ENCODE results near the gene RASL11A.
"Not testable (repeated sequence)": the region's sequence is repeated elsewhere in the genome, so short reads cannot be mapped to it uniquely, and the experiment has no call there.

The RASL11A gene

GRCh38 chr13:27269114-27269665 is 1.4 kb upstream of the RASL11A start:
- DNase-seq = no peak

- DNase-seq = no peak
Measured at GRCh38 chr13:27271570-27272096, 1.0 kb downstream of the RASL11A start.

GRCh38 chr13:27273658-27274425 is 3.2 kb downstream of the RASL11A start:
- DNase-seq = no peak

- DNase-seq = no peak
Measured at GRCh38 chr13:27274631-27275030, 4.0 kb downstream of the RASL11A start.

- DNase-seq = no peak
Measured at GRCh38 chr13:27276188-27276587, 5.6 kb downstream of the RASL11A start.

- DNase-seq = no peak
Measured at GRCh38 chr13:27279506-27279905, 8.9 kb downstream of the RASL11A start.

- no peak for DNase-seq
Measured at GRCh38 chr13:27280009-27280656, 9.5 kb downstream of the RASL11A start.

- no peak for DNase-seq
Measured at GRCh38 chr13:27280841-27281240, 10.2 kb downstream of the RASL11A start.

- DNase-seq = no peak
Measured at GRCh38 chr13:27281420-27281819, 10.8 kb downstream of the RASL11A start.

GRCh38 chr13:27283906-27284493 is 13.4 kb downstream of the RASL11A start:
- no peak for DNase-seq

- DNase-seq = no peak
Measured at GRCh38 chr13:27288392-27288791, 17.8 kb downstream of the RASL11A start.

GRCh38 chr13:27289011-27289665 is 18.5 kb downstream of the RASL11A start:
- DNase-seq = no peak

GRCh38 chr13:27290715-27291114 is 20.1 kb downstream of the RASL11A start:
- no peak for DNase-seq

GRCh38 chr13:27291967-27292366 is 21.3 kb downstream of the RASL11A start:
- not testable (repeated sequence) for DNase-seq

GRCh38 chr13:27293076-27293691 is 22.6 kb downstream of the RASL11A start:
- DNase-seq = no peak

GRCh38 chr13:27293873-27294515 is 23.4 kb downstream of the RASL11A start:
- no peak for DNase-seq

GRCh38 chr13:27295096-27295495 is 24.5 kb downstream of the RASL11A start:
- no peak for DNase-seq

- no peak for DNase-seq
Measured at GRCh38 chr13:27295660-27296059, 25.0 kb downstream of the RASL11A start.

GRCh38 chr13:27296496-27296895 is 25.9 kb downstream of the RASL11A start:
- DNase-seq = no peak

- no peak for DNase-seq
Measured at GRCh38 chr13:27298849-27299248, 28.2 kb downstream of the RASL11A start.

GRCh38 chr13:27300406-27300805 is 29.8 kb downstream of the RASL11A start:
- DNase-seq = not testable (repeated sequence)

Data from NCI-H774 (cell line).